GM12801 (cell line): ENCODE results near the gene GPR34.

Source experiments
- CTCF ChIP-seq: IDR thresholded peaks from one replicate; pipeline ENCODE4 v1.5.1; 2011; ENCODE audit warnings: control low read depth; ENCODE audit not compliant: insufficient read length; ENCODE audit errors: extremely low read depth

The GPR34 gene

GRCh38 chrX:41695426-41695825 is 6.7 kb downstream of the GPR34 start:
- no peak for TF ChIP-seq CTCF

- TF ChIP-seq CTCF = no peak
Observed at GRCh38 chrX:41703574-41704029, 14.8 kb downstream of the GPR34 start.

- no peak for TF ChIP-seq CTCF
Observed at GRCh38 chrX:41705042-41705441, 16.3 kb downstream of the GPR34 start.

GRCh38 chrX:41705680-41706374 is 17.1 kb downstream of the GPR34 start:
- TF ChIP-seq CTCF = no peak

GRCh38 chrX:41707218-41707617 is 18.4 kb downstream of the GPR34 start:
- TF ChIP-seq CTCF = no peak

GRCh38 chrX:41708486-41708885 is 19.7 kb downstream of the GPR34 start:
- TF ChIP-seq CTCF = no peak

GRCh38 chrX:41711021-41711667 is 22.4 kb downstream of the GPR34 start:
- TF ChIP-seq CTCF = no peak
